PFSK-1 (cell line): Measurements from ENCODE around the gene NEDD4L.

Source experiments
- FOXP2 ChIP-seq: optimal IDR thresholded peaks from 2 replicates; pipeline ENCODE3; 2011; ENCODE audit warnings: borderline replicate concordance, control low read depth, inconsistent platforms; ENCODE audit not compliant: insufficient read depth; ENCODE audit errors: extremely low read length, extremely low read depth
- POLR2AphosphoS5 ChIP-seq: IDR thresholded peaks from 2 replicates; pipeline ENCODE4 v1.6.1; 2012; ENCODE audit warnings: low read depth, mild to moderate bottlenecking, control low read depth, low read length, moderate library complexity
- SIN3A ChIP-seq: IDR thresholded peaks from 2 replicates; pipeline ENCODE4 v1.6.1; 2012; ENCODE audit warnings: mild to moderate bottlenecking, low read length, moderate library complexity, borderline replicate concordance; ENCODE audit not compliant: insufficient read depth
- TAF1 ChIP-seq: IDR thresholded peaks from 2 replicates; pipeline ENCODE4 v1.6.1; 2012; ENCODE audit warnings: low read length, control low read depth, borderline replicate concordance; ENCODE audit not compliant: insufficient read depth
- TF ChIP-seq, protein P1 (sequence below), 2 experiments: IDR thresholded peaks; 2 replicates each; pipeline versions ENCODE4 v1.6.1 to v1.8.0; 2011 to 2012; ENCODE audit warnings: low read depth in 2 of 2, low read length in 2 of 2, control low read depth in 1 of 2, inconsistent platforms in 1 of 2, mild to moderate bottlenecking in 1 of 2, moderate library complexity in 1 of 2; ENCODE audit not compliant: insufficient read depth in 1 of 2

Gene NEDD4L

DNA sequence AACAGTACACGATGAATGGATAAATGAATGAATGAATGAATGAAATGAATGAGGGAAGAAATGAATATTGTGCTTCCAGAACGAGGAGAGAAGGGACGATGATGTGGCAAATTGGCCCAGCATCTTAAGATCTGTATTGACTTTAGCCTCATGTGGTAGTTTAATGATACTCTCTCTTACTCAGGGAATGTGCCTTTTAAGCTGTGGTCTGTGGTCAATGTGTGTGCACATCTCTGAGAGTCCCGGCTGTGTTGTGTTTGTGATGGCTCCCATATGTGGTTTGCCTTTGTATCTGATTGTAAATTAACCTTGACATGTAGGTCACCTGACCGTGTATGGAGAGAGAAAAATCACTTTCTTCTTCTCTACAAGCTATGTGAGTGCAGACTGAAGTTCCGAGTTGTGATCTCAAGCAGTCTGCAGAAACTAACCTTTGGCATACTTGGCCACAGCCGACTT lies 91.2 kb downstream of the NEDD4L start:
- TF ChIP-seq TAF1 (no peak), POLR2AphosphoS5 (no peak), SIN3A (no peak), FOXP2 (no peak)
- TF ChIP-seq, protein P1, sequence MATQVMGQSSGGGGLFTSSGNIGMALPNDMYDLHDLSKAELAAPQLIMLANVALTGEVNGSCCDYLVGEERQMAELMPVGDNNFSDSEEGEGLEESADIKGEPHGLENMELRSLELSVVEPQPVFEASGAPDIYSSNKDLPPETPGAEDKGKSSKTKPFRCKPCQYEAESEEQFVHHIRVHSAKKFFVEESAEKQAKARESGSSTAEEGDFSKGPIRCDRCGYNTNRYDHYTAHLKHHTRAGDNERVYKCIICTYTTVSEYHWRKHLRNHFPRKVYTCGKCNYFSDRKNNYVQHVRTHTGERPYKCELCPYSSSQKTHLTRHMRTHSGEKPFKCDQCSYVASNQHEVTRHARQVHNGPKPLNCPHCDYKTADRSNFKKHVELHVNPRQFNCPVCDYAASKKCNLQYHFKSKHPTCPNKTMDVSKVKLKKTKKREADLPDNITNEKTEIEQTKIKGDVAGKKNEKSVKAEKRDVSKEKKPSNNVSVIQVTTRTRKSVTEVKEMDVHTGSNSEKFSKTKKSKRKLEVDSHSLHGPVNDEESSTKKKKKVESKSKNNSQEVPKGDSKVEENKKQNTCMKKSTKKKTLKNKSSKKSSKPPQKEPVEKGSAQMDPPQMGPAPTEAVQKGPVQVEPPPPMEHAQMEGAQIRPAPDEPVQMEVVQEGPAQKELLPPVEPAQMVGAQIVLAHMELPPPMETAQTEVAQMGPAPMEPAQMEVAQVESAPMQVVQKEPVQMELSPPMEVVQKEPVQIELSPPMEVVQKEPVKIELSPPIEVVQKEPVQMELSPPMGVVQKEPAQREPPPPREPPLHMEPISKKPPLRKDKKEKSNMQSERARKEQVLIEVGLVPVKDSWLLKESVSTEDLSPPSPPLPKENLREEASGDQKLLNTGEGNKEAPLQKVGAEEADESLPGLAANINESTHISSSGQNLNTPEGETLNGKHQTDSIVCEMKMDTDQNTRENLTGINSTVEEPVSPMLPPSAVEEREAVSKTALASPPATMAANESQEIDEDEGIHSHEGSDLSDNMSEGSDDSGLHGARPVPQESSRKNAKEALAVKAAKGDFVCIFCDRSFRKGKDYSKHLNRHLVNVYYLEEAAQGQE (IDR thresholded peaks at IDR 0.05; ENCODE audit: insufficient read depth in 1 of 2, low read depth in 2 of 2, low read length in 2 of 2), result no peak

DNA sequence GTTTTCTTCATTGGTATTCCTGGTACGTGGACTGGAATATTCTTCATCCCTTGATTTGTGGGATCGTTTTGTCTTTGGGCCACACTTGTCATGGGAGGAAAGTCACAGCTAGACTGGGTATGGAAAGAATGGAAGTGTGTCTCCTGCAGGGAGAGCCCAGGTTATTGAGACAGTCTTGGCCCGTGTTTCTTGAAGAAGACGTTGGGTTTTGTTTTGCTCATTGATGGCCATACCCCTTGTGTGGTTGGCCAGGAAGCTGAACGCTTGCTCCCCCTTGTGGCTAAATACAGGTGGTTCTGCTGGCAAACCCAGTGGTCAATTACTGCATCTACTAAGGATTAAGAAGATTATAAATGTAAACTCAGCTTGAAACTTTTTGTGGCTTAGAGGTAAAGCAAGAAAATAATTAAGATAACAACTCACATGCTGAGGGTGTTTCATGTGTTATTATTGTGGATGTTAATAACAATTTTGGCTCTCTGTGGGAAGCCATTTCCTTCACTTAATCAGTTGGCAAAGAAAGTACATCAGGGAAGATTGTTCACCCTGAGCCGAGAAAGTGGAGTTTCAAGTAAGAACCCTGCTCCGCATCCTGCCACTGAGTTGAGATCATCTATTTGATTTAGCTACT lies 91.8 kb downstream of the NEDD4L start:
- TF ChIP-seq TAF1 (no peak), FOXP2 (no peak), POLR2AphosphoS5 (no peak), SIN3A (no peak)
- TF ChIP-seq, protein P1 (IDR thresholded peaks at IDR 0.05; ENCODE audit: insufficient read depth in 1 of 2, low read depth in 2 of 2, low read length in 2 of 2), result no peak

DNA sequence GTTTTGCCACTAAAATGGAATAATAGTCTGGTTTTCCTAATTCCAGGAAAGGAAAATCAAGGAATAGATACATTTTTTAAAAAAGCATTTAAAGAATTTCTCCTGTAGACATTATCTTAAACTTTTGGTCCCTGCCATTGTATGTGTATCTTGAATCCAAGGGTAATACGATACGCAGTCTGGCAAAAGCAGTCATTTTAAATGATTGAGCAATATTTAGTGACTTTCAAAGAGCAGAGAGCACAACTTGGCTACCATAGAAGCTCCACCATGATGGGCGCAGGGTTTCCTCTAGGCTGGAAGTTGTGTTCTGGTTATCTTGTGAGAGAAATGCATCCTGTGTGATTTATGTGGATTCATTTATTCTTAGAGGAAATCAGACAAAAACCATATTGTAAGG lies 92.9 kb downstream of the NEDD4L start:
- no peak for TF ChIP-seq FOXP2
- TF ChIP-seq, protein P1 (IDR thresholded peaks at IDR 0.05; ENCODE audit: insufficient read depth in 1 of 2, low read depth in 2 of 2, low read length in 2 of 2), result no peak
- no peak for TF ChIP-seq SIN3A
- no peak for TF ChIP-seq TAF1
- no peak for TF ChIP-seq POLR2AphosphoS5

DNA sequence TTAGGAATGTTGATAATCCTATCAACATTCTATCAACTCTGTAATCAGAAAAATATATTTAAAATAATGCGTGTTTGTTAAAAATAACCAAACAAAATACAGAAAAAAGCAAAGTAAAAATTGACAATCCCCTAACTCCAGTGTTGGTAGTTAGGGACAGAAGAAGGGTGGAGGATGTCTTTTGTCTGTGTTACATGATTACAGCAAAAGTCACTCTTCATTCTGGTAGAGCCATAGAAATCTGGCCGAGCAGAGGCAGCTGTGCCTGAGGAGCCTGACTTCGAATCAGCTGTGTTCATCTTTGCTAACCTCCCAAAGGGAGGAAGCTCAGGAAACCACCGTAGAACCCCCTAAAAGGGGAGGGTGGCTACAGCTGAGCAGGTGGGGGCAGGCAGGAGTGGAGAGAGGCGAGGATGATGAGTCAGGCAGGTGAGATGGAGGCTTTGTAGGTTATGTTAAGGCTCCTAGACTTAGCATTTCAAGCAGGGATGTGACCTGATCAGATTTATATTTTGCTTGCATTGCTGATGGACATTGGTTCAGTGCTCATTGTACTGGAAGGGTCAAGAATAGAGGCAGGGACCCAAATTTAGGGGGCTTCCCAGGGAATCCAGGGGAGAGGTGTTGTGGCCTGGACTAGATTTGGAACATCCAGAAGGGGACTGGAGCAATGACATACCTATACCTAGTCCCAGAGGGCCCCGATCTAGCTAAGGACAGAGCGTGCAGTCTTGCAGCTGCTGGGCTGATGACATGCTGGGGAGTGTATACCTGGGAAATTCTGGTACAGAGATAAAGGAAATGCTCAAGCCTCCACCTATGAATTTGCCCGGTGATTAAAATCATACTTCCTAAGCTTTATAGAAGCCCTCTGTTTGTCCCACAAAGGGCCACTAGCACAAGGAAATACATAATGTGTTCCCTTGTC lies 95.7 kb downstream of the NEDD4L start:
- TF ChIP-seq POLR2AphosphoS5 (no peak), TAF1 (no peak), SIN3A (no peak), FOXP2 (no peak)
- TF ChIP-seq, protein P1 (IDR thresholded peaks at IDR 0.05; ENCODE audit: insufficient read depth in 1 of 2, low read depth in 2 of 2, low read length in 2 of 2), result no peak
